ENCODE data around the gene TTC16.
"Not testable (repeated sequence)": the region's sequence is repeated elsewhere in the genome, so short reads cannot be mapped to it uniquely, and the experiment has no call there.

The TTC16 gene

GRCh38 chr9:127744398-127745110 lies 28.7 kb downstream of the TTC16 start:
- DNase-seq = no peak

DNA sequence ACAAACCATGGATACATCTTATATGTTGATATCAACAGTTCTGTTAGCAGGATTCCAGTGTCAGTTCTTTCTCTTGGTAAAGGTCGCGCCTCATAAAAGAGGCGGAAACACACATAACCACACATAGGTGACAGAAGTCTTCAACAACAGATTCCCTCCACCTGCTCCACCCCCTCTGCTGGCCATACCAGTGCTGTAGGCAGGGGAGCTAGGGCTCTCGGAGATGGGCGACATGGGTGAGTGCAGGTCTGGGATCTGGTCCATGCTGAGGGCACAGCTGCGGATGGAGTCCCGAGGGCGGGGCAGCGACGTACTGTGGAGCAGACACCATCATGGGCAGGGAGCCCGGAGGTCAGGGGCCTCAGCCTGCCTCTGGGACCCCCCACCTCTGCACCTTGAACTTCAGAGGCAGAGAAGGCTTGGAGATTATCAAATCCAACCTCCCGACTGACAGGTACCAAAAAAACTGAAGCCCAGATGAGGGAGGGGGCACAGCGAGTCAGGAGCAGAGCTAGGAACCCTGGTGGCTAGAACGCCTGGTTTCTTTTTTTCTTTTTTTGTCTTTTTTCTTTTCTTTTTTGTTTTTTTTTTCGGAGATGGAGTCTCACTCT lies 31.2 kb downstream of the TTC16 start:
- no peak for DNase-seq

- no peak for DNase-seq
These were observed 33.4 kb downstream of the TTC16 start for GRCh38 chr9:127749090-127749787.

DNA sequence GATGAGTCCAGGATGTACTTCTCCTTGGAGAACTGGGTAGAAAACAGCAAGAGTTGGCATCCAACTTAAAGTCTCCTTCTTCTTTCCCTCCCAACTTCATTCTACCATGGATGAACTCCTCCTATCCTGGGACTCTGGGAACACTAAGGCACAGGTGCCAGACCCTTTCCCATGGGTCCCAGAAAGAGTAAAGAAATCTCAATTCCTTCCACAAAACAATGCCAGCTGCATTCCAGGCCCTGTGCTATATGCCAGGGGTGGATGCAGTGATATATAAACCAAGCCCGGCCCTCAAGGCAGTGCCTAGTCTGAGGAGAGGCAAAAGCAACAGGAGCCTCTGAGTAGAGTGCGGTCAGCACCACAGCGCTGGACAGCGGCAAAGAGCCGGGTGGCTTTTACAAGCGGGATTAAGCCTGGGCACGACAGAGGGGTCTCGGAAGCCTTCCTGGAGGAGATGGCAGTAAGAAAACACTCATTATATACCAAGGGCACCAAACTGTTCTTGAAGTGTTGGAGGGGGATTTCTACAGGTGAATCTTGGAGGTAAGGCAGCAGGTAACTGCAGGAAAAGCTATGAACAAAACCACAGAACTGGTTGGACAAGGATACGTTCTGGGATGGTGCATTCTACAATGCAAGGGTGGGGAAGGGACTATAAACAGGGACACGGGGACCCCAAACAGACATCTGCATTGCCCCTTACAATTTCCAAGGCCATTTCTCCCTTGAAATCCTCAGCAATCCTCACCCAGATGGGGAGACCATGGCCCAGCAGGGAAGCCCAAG lies 35.6 kb downstream of the TTC16 start:
- DNase-seq = no peak

- DNase-seq = no peak
These were observed 37.3 kb downstream of the TTC16 start for GRCh38 chr9:127753148-127753547.

- DNase-seq = no peak
These were observed 37.7 kb downstream of the TTC16 start for GRCh38 chr9:127753622-127754021.

DNA sequence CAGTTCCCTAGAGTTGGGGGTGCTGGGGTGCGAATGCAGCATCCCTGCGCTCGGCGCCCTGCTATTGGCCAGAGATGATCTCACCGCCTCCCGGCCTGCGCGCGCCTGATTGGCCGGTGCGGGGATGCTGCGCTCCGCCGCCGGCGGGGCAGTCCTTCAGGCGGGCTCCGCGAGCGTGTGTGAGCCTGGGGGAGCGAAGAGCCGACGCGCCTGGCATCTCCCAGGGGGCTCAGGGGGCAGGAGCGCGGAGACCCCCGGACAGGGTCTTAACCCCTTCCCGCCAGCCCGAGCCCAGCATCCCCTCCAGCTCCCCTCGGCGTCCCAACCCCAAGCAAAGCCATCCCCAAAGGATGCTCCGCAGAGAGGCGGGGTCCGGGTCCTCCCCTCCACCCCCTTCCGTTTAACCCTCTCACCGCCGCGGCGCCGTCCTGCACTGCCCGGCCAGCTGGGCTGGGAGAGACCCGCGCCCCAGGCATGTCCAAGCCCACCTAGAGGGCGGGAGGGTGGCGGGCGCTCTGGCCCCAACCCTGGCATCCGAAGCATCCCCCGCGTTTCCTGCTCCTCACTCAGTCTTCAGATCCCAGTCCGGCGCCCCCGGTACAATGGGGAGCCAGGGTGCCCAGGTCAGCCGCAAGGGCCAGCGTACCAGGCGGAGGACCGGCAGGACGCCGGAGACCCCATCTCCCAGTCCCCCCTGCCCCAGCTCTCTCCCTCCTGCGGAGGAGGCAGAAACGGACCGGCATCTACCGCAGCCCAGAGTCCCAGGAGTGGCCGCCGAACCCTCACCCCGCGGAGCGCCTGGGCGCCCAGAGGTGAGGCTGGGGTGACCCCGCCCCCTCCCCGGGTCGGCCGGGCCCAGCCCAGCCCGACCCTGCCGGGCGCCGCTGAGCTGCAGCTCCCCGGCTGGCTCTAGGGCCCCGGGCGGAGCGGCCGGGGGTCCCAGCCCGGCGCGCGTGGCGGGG lies 38.5 kb downstream of the TTC16 start:
- DNase-seq = no peak

- DNase-seq = no peak
These were observed 39.5 kb downstream of the TTC16 start for GRCh38 chr9:127755061-127756060.

- DNase-seq = no peak
These were observed 40.4 kb downstream of the TTC16 start for GRCh38 chr9:127756233-127756632.

GRCh38 chr9:127756776-127757175 lies 40.9 kb downstream of the TTC16 start:
- DNase-seq = not testable (repeated sequence)

- DNase-seq = no peak
These were observed 43.0 kb downstream of the TTC16 start for GRCh38 chr9:127758843-127759242.

DNA sequence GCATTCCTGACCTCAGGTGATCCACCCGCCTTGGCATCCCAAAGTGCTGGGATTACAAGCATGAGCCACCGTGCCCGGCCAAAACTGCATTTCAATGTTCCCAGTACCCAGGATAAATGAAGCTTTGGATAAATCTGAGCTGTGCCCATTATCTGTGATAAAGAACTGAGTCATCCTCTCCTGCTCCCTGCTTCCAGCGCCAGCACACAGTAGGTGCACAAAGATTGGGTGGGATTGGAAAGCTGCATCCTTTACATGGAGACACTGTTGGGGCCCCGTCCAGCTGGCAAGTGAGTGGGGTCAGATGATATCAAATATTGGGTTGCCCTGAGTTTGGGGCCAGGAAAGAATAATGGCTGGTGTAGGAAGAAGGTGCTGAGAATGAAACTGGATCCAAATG lies 45.2 kb downstream of the TTC16 start:
- DNase-seq = no peak

DNA sequence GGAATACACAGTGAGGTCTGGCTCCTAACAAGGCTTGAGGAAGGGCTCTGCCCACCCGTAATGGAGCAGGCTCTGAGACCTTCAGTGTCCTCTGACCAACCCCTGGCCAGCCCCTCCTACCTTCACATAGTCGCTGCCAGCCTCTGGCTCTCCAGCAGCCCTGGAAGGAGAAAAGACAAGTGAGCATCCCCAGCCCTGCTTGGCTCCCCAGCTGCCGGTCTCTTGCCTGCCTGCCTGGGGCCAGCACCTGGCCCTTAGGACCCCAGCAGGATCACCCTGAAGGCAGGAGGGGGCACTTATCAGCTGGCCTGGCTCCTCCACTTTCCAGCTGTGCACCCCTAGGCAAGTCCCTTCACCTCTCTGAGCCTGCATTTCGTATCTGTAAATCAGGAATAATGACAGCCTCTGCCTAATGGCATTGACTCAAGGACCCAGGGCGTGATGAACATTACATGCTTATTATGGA lies 45.6 kb downstream of the TTC16 start:
- DNase-seq = no peak

GRCh38 chr9:127762111-127762676 lies 46.3 kb downstream of the TTC16 start:
- DNase-seq = no peak

GRCh38 chr9:127763918-127764384 lies 48.1 kb downstream of the TTC16 start:
- DNase-seq = peak; percentile 41

GRCh38 chr9:127765418-127765817 lies 49.5 kb downstream of the TTC16 start:
- DNase-seq = no peak

GRCh38 chr9:127767410-127767809 lies 51.5 kb downstream of the TTC16 start:
- DNase-seq = no peak

- DNase-seq = no peak
These were observed 52.0 kb downstream of the TTC16 start for GRCh38 chr9:127767909-127768331.

DNA sequence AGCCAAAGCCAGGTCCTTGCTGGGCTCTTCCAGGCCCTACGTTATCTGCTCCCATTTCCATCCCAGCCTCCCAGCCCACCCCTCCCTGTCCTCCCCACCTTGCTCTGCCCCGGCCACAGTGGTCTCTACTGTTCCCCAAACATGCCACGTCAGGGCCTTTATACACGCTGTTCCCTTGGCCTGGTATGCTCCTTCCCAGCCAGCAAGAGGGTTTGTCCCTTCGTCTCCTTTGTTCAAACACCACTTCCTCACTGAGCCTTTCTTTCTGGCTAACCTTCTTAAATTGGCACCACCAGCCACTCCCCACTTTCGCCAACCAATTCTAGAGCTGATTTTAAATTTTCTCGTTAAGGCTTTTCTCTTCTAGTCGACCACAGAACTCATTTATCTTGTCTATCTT lies 52.8 kb downstream of the TTC16 start:
- no peak for DNase-seq

DNA sequence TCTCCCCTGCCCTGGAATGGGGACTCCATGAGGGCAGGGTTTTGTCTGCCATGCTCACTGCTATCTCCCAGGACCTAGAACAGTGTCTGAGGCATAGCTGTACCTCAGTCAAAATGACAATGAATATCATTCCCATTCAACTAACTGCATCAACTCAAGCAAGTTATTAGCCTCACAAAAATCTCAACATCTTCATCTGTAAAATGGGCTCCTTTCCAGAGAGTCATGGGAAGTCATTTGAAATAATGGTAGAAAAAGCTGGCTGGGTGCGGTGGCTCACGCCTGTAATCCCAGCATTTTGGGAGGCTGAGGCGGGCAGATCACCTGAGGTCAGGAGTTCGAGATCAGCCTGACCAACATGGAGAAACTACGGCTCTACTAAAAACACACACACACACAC lies 53.2 kb downstream of the TTC16 start:
- no peak for DNase-seq

Data from stimulated activated CD4-positive, alpha-beta T cell treated with anti-CD3 and anti-CD28 coated beads, Interleukin-4, amount 100 ng/mL, for 1 hour (primary cell).